Activated CD4-positive, alpha-beta T cell treated with anti-CD3 and anti-CD28 coated beads, Interleukin-10, Interleukin-2, amounts not matched to agents 100 ng/mL and 50 ng/mL, durations not matched to agents 16 hours and 8 hours (primary cell): ENCODE results near the gene DACT2.
"Not testable (repeated sequence)": the region's sequence is repeated elsewhere in the genome, so short reads cannot be mapped to it uniquely, and the experiment has no call there.

Experiments
- DNase-seq: peaks from one replicate; pipeline ENCODE4 v3.0.0-alpha.2; 2020

DACT2 gene

DNA sequence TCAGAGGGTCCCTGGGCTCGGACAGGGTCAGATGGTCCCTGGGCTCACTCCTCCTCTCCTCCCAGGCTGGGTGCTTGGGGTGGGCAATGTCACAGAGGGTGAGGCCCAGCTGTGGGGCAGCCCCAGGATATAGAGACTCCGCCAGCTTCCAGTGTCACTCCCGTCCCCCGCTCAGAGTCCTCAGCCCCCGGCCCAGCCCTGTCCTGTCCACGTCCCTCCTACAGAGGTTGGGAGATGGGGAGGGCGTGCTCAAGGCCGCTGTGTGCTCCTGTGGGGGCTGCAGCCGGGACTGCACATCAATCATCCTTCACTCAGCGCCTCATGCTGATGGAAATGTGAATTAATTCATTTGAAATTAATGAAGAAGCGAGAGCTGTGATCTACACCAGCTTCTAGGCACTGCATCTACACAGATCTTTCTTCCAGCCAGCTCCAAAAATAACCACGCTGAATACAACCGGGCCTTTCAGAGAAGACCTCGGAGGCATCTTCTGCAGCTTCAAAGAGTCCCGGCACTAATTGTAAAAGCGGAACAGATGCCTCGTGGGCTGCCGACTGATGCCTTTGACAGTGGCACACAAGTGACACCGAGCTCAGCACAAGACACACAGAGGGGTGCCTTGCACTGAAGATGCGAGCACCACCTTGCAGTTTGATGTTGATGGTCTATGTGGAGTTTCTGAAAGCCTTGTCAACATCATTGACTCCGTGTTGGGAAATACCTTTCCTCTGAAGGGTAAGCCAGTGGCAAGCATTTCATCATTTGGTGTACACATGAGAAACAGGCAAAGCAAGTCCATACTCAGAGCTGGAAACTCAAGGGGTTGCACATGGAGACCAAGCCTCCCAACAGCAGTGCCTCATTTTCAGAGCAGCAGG, 39.3 kb downstream of the DACT2 start:
- no peak for DNase-seq

DNA sequence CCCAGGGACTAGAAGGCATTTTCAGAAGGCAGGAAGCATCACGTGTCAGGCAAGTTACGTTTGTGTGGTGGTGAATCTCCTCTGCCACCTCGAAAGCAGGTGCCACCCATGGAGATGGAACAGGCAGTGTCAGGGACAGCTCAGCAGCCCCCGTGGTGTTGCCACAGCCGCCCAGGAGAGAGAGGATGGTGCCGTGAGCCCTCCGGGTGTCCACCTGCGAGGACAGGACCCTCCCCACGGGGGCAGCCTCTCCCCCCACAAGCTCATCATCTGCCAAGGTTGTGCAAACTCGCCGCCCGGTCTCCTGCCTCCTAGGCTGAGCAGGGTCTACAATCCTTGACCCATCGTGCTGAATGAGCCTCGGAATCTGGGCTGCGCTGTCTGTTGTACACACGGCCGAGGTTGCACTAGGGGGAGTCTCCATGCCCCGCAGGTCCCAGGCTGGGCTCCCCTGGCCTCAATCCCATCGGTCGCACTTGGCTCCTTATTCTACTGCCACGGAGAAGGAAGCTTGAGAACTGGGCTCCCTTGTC, 40.1 kb downstream of the DACT2 start:
- DNase-seq = no peak

- no peak for DNase-seq
These were observed 40.7 kb downstream of the DACT2 start for GRCh38 chr6:168278904-168279303.

DNA sequence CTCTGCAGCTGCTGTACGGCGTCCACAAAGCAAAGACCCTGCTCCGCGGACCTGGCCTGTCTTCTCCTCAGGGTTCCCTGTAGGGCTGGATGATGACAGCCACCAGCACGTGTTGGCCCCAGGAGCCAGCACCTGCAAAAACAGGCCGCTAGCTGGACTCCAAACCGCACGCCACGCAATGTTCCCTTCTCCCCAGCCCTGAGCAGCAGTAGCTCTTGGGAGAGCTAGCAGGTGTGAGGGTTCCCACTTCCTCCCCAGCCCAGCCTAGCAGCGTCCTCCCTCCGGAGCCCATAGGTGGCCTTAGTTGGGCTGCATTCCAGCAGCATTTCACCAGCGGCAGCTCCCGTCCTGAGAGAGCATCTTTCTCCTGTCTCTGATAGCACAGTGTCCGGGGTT, 42.3 kb downstream of the DACT2 start:
- no peak for DNase-seq

GRCh38 chr6:168276576-168277273, 42.9 kb downstream of the DACT2 start:
- DNase-seq = no peak

- DNase-seq = no peak
These were observed 44.4 kb downstream of the DACT2 start for GRCh38 chr6:168275168-168275567.

DNA sequence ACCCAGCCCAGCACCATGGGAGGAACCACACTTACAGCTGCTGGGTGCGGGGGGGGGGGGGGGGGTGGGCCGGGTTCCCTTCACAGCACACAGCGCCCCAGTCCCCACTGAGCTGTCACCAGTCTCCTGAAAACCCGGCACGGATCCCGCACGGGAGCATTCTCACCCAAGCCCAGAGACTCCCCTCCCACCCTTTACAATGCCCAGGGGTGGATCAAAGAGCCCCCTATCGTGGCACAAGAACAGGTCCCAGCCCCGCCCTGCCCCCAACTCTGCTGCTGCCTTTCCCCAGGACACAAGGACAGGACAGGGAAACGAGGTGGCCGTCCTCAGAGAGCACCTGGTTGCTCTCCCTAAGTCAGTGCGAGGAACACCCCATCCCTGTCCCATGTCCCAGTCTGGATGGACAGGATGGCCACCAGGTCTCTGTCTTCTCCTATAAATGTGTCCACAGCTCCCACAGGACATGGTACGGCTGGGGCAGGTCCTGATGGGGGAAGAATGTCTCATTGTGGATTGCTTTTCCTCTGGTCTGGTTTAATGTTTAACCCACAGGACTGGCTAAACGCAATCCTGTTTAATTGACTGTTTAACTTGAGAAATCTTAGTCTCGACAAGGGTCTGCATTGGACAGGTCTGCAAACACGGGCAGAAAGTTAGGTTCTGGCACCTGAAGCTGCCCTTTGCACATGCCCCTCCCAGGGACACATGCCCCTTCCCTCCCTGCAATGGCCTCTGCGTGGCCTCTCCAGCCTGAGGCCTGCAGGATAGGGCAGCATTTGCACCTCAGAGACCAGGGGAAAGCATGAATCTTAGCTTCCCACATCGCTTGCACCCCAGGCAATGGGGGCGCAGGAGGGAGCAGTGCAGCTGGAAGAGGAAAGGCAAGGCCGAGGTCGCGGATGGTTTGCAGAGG, 45.3 kb downstream of the DACT2 start:
- no peak for DNase-seq

GRCh38 chr6:168273441-168274036, 46.0 kb downstream of the DACT2 start:
- DNase-seq = no peak

DNA sequence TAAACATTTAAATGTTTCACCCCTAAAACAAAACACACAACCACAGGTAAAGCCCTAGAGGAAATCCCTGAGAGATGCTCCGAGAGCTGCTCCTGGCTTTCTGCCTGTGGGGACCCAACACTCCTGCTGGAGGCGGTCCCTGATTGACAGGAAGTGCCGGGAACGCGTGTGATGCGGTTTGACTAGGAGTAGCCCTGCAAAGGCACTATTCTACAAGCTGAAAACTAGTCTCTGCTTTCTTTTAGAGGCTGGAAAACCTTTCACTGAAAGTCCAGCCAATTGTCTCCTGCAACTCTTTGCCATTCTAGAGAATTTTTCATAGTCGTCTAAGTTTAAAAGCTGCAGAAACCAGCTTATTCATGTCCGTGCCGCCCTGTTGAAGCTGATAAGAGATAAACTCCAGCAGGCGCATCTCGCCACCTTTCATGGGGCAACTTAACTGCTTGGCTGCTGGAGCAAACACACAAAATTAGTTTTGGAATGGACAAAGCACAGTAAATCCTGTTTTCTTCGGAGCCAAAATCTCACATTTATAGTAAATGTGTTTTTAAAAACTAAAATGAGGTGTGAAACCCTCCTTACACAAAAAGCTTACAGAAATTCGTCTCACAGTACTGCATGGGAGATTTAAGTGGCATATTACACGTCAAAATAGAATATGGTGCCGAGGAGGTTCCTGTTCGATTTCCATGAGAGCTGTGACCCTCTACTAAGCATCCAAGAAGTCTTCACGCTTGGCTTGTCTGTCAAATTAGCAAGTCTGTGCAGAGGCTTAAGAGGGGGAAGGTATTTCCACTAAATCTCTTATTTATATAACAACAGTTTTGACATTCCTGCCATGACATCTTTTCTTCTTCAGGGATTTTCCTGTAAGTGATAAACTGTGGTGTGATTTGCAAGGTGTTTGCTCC, 46.9 kb downstream of the DACT2 start:
- no peak for DNase-seq

DNA sequence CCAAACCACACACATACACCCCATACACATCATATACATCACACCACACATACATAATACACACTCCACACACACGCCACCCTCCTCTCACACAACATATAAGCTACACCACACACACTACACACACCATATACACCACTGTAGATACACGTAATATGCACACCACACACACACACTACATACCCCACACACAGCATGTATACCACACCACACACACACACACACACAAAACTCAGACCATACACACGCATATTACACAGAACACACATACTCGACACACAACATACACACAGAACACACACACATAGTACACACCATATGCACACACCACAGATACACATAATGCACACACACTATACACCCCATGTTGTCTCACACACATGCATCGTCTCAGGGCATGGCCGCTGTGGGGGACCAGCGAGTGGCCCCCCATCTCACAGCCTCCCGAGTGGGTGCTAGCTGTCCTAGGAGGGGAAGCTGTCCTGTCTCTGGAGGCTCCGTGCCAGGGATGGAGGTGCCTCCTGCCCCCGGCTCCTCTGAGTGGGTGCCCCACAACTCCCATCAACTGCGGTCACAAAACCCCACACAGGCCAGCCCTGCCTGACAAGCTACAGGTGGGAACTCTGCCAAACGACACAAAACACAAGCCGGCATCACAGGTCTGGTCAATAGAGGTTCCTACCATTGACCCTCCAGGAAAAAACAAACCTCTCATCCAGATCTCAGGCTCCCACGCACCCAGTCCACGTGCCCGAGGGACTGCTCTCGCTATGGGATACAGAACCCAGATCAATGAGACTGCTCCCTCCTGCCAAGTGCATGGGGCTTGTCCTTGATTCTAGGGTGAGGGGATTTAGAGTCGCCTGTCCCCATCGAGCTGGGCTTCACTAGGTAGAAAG, 49.1 kb downstream of the DACT2 start:
- DNase-seq = no peak

GRCh38 chr6:168269455-168270243, 49.9 kb downstream of the DACT2 start:
- DNase-seq = no peak

GRCh38 chr6:168268755-168269154, 50.8 kb downstream of the DACT2 start:
- DNase-seq = no peak

GRCh38 chr6:168267779-168268178, 51.8 kb downstream of the DACT2 start:
- DNase-seq = not testable (repeated sequence)

GRCh38 chr6:168265827-168266815, 53.5 kb downstream of the DACT2 start:
- DNase-seq = no peak

- DNase-seq = no peak
These were observed 54.2 kb downstream of the DACT2 start for GRCh38 chr6:168265394-168265793.

GRCh38 chr6:168264593-168265335, 54.8 kb downstream of the DACT2 start:
- DNase-seq = no peak

GRCh38 chr6:168263351-168263905, 56.1 kb downstream of the DACT2 start:
- DNase-seq = no peak
